ENCODE data around the gene FRMD4A.

DNA sequence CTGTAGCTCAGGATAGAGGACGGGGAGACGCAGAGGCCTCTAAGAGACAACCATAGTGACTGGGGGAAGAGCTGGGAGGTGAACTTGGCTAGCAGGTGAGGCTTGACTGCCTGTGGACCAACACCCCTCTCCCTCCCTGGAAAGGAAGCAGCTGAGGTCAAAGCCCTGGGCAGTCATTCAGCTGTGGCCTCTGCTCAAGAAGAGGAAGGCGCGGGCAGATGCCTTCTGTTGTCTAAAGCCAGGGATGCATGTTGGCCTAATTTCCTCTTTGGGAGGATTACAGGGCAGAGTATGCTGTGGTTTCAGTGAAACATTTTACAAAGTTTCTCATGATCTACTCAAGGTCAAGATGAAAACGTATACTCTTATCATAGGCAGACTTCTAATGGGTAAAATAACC lies 416.8 kb downstream of the FRMD4A start:
- TF ChIP-seq POLR2AphosphoS5 (IDR thresholded peaks at IDR 0.05; ENCODE audit: low read depth, low read length) (no peak), POLR2A (IDR thresholded peaks at IDR 0.05; ENCODE audit: low read depth, low read length) (no peak)

Measured in GM12892 (cell line).